NCI-H69 (cell line): ENCODE data around the gene PCBP4.
"Not testable (repeated sequence)": the region's sequence is repeated elsewhere in the genome, so short reads cannot be mapped to it uniquely, and the experiment has no call there.

Experiments used
- DNase-seq: peaks from one replicate; lab custom pipeline; 2025; lab: John Stamatoyannopoulos, UW

Gene PCBP4

GRCh38 chr3:51938780-51939425 lies 28.4 kb downstream of the PCBP4 start:
- DNase-seq: no peak

- DNase-seq: no peak
Observed at GRCh38 chr3:51937611-51938450, 29.4 kb downstream of the PCBP4 start.

- DNase-seq: no peak
Observed at GRCh38 chr3:51937014-51937413, 30.2 kb downstream of the PCBP4 start.

GRCh38 chr3:51935886-51936755 lies 31.1 kb downstream of the PCBP4 start:
- no peak for DNase-seq

- no peak for DNase-seq
Observed at GRCh38 chr3:51934991-51935885, 32.0 kb downstream of the PCBP4 start.

- no peak for DNase-seq
Observed at GRCh38 chr3:51934139-51934850, 33.0 kb downstream of the PCBP4 start.

GRCh38 chr3:51933471-51934138 lies 33.6 kb downstream of the PCBP4 start:
- no peak for DNase-seq

- no peak for DNase-seq
Observed at GRCh38 chr3:51932471-51933370, 34.5 kb downstream of the PCBP4 start.

GRCh38 chr3:51931756-51932155 lies 35.5 kb downstream of the PCBP4 start:
- DNase-seq: no peak

- no peak for DNase-seq
Observed at GRCh38 chr3:51930439-51930838, 36.8 kb downstream of the PCBP4 start.

GRCh38 chr3:51929420-51930003 lies 37.7 kb downstream of the PCBP4 start:
- DNase-seq: no peak

- not testable (repeated sequence) for DNase-seq
Observed at GRCh38 chr3:51928981-51929380, 38.3 kb downstream of the PCBP4 start.

GRCh38 chr3:51928438-51928837 lies 38.8 kb downstream of the PCBP4 start:
- no peak for DNase-seq

GRCh38 chr3:51927061-51927977 lies 39.9 kb downstream of the PCBP4 start:
- DNase-seq: no peak

GRCh38 chr3:51921081-51921578 lies 46.1 kb downstream of the PCBP4 start:
- DNase-seq: no peak

GRCh38 chr3:51916418-51916817 lies 50.8 kb downstream of the PCBP4 start:
- no peak for DNase-seq

GRCh38 chr3:51908026-51908425 lies 59.2 kb downstream of the PCBP4 start:
- no peak for DNase-seq
